RWPE2 (cell line): ENCODE data around the gene MICU2.

Experiments used
- ATAC-seq: fragments of 200-7000 bp; cut with Tn5 transposase; 3 replicates; pipeline ENCODE4 v1.9.1; 2021; ENCODE audit warnings: low read depth
- DNase-seq: peaks from one replicate; pipeline ENCODE4 v3.0.0-alpha.2; 2020; ENCODE audit warnings: low spot score
- H3K27ac ChIP-seq: fragments of 450-650 bp; 2 replicates; pipeline ENCODE4 v1.5.1; 2017; ENCODE audit warnings: mild to moderate bottlenecking; ENCODE audit not compliant: poor library complexity, severe bottlenecking
- H3K27me3 ChIP-seq: fragments of 250-450 bp; sonication (Bioruptor Pico); 2 replicates; pipeline ENCODE4 v1.5.1; 2021; ENCODE audit warnings: mild to moderate bottlenecking, moderate library complexity; ENCODE audit not compliant: insufficient read depth, poor library complexity, severe bottlenecking
- H3K36me3 ChIP-seq: fragments of 250-450 bp; sonication (Bioruptor Pico); 2 replicates; pipeline ENCODE4 v1.5.1; 2020; ENCODE audit warnings: low read depth, mild to moderate bottlenecking, moderate library complexity
- H3K4me1 ChIP-seq: fragments of 250-450 bp; sonication (Bioruptor Pico); 2 replicates; pipeline ENCODE4 v1.5.1; 2021; ENCODE audit warnings: mild to moderate bottlenecking, moderate library complexity; ENCODE audit not compliant: insufficient read depth, poor library complexity, severe bottlenecking
- H3K4me3 ChIP-seq: fragments of 250-450 bp; sonication (Bioruptor Pico); 2 replicates; pipeline ENCODE4 v1.5.1; 2021; ENCODE audit warnings: mild to moderate bottlenecking, moderate library complexity; ENCODE audit not compliant: severe bottlenecking
- H3K9me3 ChIP-seq: fragments of 250-450 bp; sonication (Bioruptor Pico); 2 replicates; pipeline ENCODE4 v1.5.1; 2021; ENCODE audit warnings: mild to moderate bottlenecking, moderate library complexity; ENCODE audit not compliant: severe bottlenecking
- CTCF ChIP-seq: fragments of 450-650 bp; IDR thresholded peaks from one replicate; pipeline ENCODE4 v1.5.1; 2017; ENCODE audit warnings: mild to moderate bottlenecking, moderate library complexity; ENCODE audit not compliant: poor library complexity, severe bottlenecking

The MICU2 gene

GRCh38 chr13:21584973-21585592 is 18.9 kb downstream of the MICU2 start:
- Histone ChIP-seq H3K4me3 (no peak overlapping the region), H3K9me3 (peaks cover 4% of the 10 kb centered on the region), H3K27me3 (no peaks in the 10 kb centered on the region), H3K4me1 (peaks cover 7% of the 10 kb centered on the region), H3K36me3 (no peaks in the 10 kb centered on the region), H3K27ac (no peak overlapping the region)
- no peak for DNase-seq
- no peak for ATAC-seq
- no peak for TF ChIP-seq CTCF

- Histone ChIP-seq H3K36me3 (no peaks in the 10 kb centered on the region), H3K4me1 (peaks cover 5% of the 10 kb centered on the region), H3K4me3 (no peak overlapping the region), H3K27me3 (no peaks in the 10 kb centered on the region), H3K9me3 (peaks cover 4% of the 10 kb centered on the region), H3K27ac (no peak overlapping the region)
- TF ChIP-seq CTCF = no peak
- ATAC-seq = no peak
- no peak for DNase-seq
Measured at GRCh38 chr13:21583478-21583877, 20.5 kb downstream of the MICU2 start.

GRCh38 chr13:21580736-21581135 is 23.2 kb downstream of the MICU2 start:
- no peak overlapping the region for H3K4me3 ChIP-seq
- H3K27me3 ChIP-seq = no peaks in the 10 kb centered on the region
- peaks cover 4% of the 10 kb centered on the region for H3K9me3 ChIP-seq
- DNase-seq (no peak), ATAC-seq (no peak)
- H3K27ac ChIP-seq = no peak overlapping the region
- H3K36me3 ChIP-seq = no peaks in the 10 kb centered on the region
- H3K4me1 ChIP-seq = no peaks in the 10 kb centered on the region
- TF ChIP-seq CTCF = no peak

GRCh38 chr13:21579754-21580316 is 24.1 kb downstream of the MICU2 start:
- no peak for TF ChIP-seq CTCF
- peaks cover 3% of the 10 kb centered on the region for H3K9me3 ChIP-seq
- no peaks in the 10 kb centered on the region for H3K36me3 ChIP-seq
- no peaks in the 10 kb centered on the region for H3K27me3 ChIP-seq
- no peak for ATAC-seq
- no peak for DNase-seq
- H3K27ac ChIP-seq = no peak overlapping the region
- no peak overlapping the region for H3K4me3 ChIP-seq
- H3K4me1 ChIP-seq = no peaks in the 10 kb centered on the region

- H3K4me1 ChIP-seq = no peaks in the 10 kb centered on the region
- no peaks in the 10 kb centered on the region for H3K9me3 ChIP-seq
- DNase-seq (no peak), ATAC-seq (no peak)
- H3K4me3 ChIP-seq = no peak overlapping the region
- no peak for TF ChIP-seq CTCF
- H3K27me3 ChIP-seq = no peaks in the 10 kb centered on the region
- no peak overlapping the region for H3K27ac ChIP-seq
- no peaks in the 10 kb centered on the region for H3K36me3 ChIP-seq
Measured at GRCh38 chr13:21578748-21579147, 25.2 kb downstream of the MICU2 start.
